Measurements from ENCODE around the gene JADE1.

JADE1 gene

GRCh38 chr4:128908735-128909134 is 99.2 kb downstream of the JADE1 start:
- no peak overlapping the region for H3K4me2 ChIP-seq (ENCODE audit: low read depth, low read length, poor library complexity, severe bottlenecking)
- no peaks in the 10 kb centered on the region for H3K36me3 ChIP-seq (ENCODE audit: low read length)
- H3K9me3 ChIP-seq (ENCODE audit: insufficient read depth, low read length) = no peaks in the 10 kb centered on the region
- no peak overlapping the region for H2AFZ ChIP-seq (ENCODE audit: low read depth, low read length, severe bottlenecking)
- H3K9ac ChIP-seq (ENCODE audit: low read length) = no peak overlapping the region
- no peaks in the 10 kb centered on the region for H3K9me2 ChIP-seq (replicated peaks; ENCODE audit: insufficient read depth, low read length)
- TF ChIP-seq EZH2phosphoT487 (conservative IDR thresholded peaks at IDR 0.05; ENCODE audit: low read length) (no peak), CTCF (IDR thresholded peaks at IDR 0.05; ENCODE audit: insufficient read depth, low read length, poor library complexity, severe bottlenecking) (no peak)
- no peaks in the 10 kb centered on the region for H4K20me1 ChIP-seq (ENCODE audit: low read depth, low read length)
- no peak overlapping the region for H3K4me3 ChIP-seq (ENCODE audit: insufficient read depth, low read length, poor library complexity, severe bottlenecking)
- H3K27me3 ChIP-seq (ENCODE audit: low read length) = no peaks in the 10 kb centered on the region
- H3K27ac ChIP-seq (ENCODE audit: low read depth, low read length) = no peak overlapping the region
- H3F3A ChIP-seq (ENCODE audit: insufficient read depth) = no peaks in the 10 kb centered on the region
- no peaks in the 10 kb centered on the region for H3K79me2 ChIP-seq (ENCODE audit: insufficient read depth, low read length)

- H3F3A ChIP-seq (ENCODE audit: insufficient read depth) = no peaks in the 10 kb centered on the region
- no peak overlapping the region for H3K4me2 ChIP-seq (ENCODE audit: low read depth, low read length, poor library complexity, severe bottlenecking)
- no peak overlapping the region for H3K27ac ChIP-seq (ENCODE audit: low read depth, low read length)
- no peaks in the 10 kb centered on the region for H3K9me3 ChIP-seq (ENCODE audit: insufficient read depth, low read length)
- H3K79me2 ChIP-seq (ENCODE audit: insufficient read depth, low read length) = no peaks in the 10 kb centered on the region
- no peaks in the 10 kb centered on the region for H3K36me3 ChIP-seq (ENCODE audit: low read length)
- H3K9me2 ChIP-seq (replicated peaks; ENCODE audit: insufficient read depth, low read length) = no peaks in the 10 kb centered on the region
- H2AFZ ChIP-seq (ENCODE audit: low read depth, low read length, severe bottlenecking) = no peak overlapping the region
- no peaks in the 10 kb centered on the region for H3K27me3 ChIP-seq (ENCODE audit: low read length)
- no peak overlapping the region for H3K9ac ChIP-seq (ENCODE audit: low read length)
- no peaks in the 10 kb centered on the region for H4K20me1 ChIP-seq (ENCODE audit: low read depth, low read length)
- no peak overlapping the region for H3K4me3 ChIP-seq (ENCODE audit: insufficient read depth, low read length, poor library complexity, severe bottlenecking)
- TF ChIP-seq EZH2phosphoT487 (conservative IDR thresholded peaks at IDR 0.05; ENCODE audit: low read length) (no peak), CTCF (IDR thresholded peaks at IDR 0.05; ENCODE audit: insufficient read depth, low read length, poor library complexity, severe bottlenecking) (no peak)
Measured at GRCh38 chr4:128913228-128913627, 103.7 kb downstream of the JADE1 start.

- Histone ChIP-seq H3K27ac (ENCODE audit: low read depth, low read length) (no peak overlapping the region), H3K4me3 (ENCODE audit: insufficient read depth, low read length, poor library complexity, severe bottlenecking) (no peak overlapping the region), H3K79me2 (ENCODE audit: insufficient read depth, low read length) (no peaks in the 10 kb centered on the region), H3F3A (ENCODE audit: insufficient read depth) (no peaks in the 10 kb centered on the region), H3K36me3 (ENCODE audit: low read length) (no peaks in the 10 kb centered on the region), H3K9me2 (replicated peaks; ENCODE audit: insufficient read depth, low read length) (no peaks in the 10 kb centered on the region), H3K9me3 (ENCODE audit: insufficient read depth, low read length) (no peaks in the 10 kb centered on the region), H3K9ac (ENCODE audit: low read length) (no peak overlapping the region), H2AFZ (ENCODE audit: low read depth, low read length, severe bottlenecking) (no peak overlapping the region), H4K20me1 (ENCODE audit: low read depth, low read length) (no peaks in the 10 kb centered on the region), H3K4me2 (ENCODE audit: low read depth, low read length, poor library complexity, severe bottlenecking) (no peak overlapping the region), H3K27me3 (ENCODE audit: low read length) (no peaks in the 10 kb centered on the region)
- no peak for TF ChIP-seq CTCF (IDR thresholded peaks at IDR 0.05; ENCODE audit: insufficient read depth, low read length, poor library complexity, severe bottlenecking)
- no peak for TF ChIP-seq EZH2phosphoT487 (conservative IDR thresholded peaks at IDR 0.05; ENCODE audit: low read length)
Measured at GRCh38 chr4:128915544-128915943, 106.0 kb downstream of the JADE1 start.
